ENCODE results near the gene CR2. TPM values are rescaled to one million over a fixed set of nuclear protein-coding genes. Genes with fewer than 3 reads are reported as not detected.

Gene CR2
- polyA plus RNA-seq, 3 donors from 2014 or later, result not detected

Other genes with a start within 250 kb of the CR2 start
- gene CD55, start 132.7 kb upstream of the CR2 start, polyA plus RNA-seq, result 100 to 1,000 TPM in 1 of 3 donors, 10 to 100 TPM in 2; 63.9 to 122 (median 84.6) TPM
- under 1 TPM in 2 of 3 donors, not detected in 1; 0.32 to 0.39 TPM for gene CR1, start 41.8 kb downstream of the CR2 start, polyA plus RNA-seq
- under 1 TPM in 1 of 3 donors, not detected in 2; 0.60 TPM for gene CR1L, start 190.8 kb downstream of the CR2 start, polyA plus RNA-seq

Data from immature natural killer cell (primary cell).